Measurements from ENCODE around the gene SHD. TPM values are rescaled to one million over a fixed set of nuclear protein-coding genes. Genes with fewer than 3 reads are reported as not detected.

Gene SHD
- total RNA-seq, 1 experiment from 2014 or later: 4.4 TPM

GRCh38 chr19:4322942-4323665 lies 44.0 kb downstream of the SHD start:
- Histone ChIP-seq H2BK12ac (ENCODE audit: insufficient read length, low read depth, low read length) (no peak overlapping the region), H3K27ac (ENCODE audit: insufficient read length, low read depth, low read length) (no peak overlapping the region), H3K4me1 (ENCODE audit: insufficient read depth, low read length) (peaks cover 2% of the 10 kb centered on the region; the same call in 1 of the 2 replicates), H3K79me2 (ENCODE audit: insufficient read depth, low read length) (no peaks in the 10 kb centered on the region), H4K8ac (replicated peaks; ENCODE audit: insufficient read length, low read depth, low read length) (no peak overlapping the region), H3K27me3 (ENCODE audit: insufficient read depth, low read length) (no peaks in the 10 kb centered on the region), H4K20me1 (ENCODE audit: control insufficient read depth, insufficient read depth, insufficient read length) (no peaks in the 10 kb centered on the region), H3K56ac (ENCODE audit: insufficient read length, low read depth, low read length) (no peak overlapping the region), H3K4ac (ENCODE audit: low read depth, low read length) (no peak overlapping the region), H4K5ac (ENCODE audit: insufficient read length, low read depth, low read length) (no peak overlapping the region), H3K79me1 (ENCODE audit: insufficient read depth, low read depth, low read length, poor library complexity, severe bottlenecking) (no peaks in the 10 kb centered on the region), H3K9ac (ENCODE audit: extremely low read depth, insufficient read length, low read length) (no peak overlapping the region), H2BK15ac (ENCODE audit: low read depth, low read length) (no peak overlapping the region), H3K23ac (ENCODE audit: insufficient read length, low read depth, low read length) (no peak overlapping the region), H2BK5ac (ENCODE audit: insufficient read length, low read length) (no peak overlapping the region), H3K9me3 (ENCODE audit: control insufficient read depth, low read depth, low read length) (no peaks in the 10 kb centered on the region), H2BK20ac (ENCODE audit: low read depth, low read length, poor library complexity, severe bottlenecking) (no peak overlapping the region), H3K23me2 (ENCODE audit: insufficient read length, low read depth, low read length, poor library complexity, severe bottlenecking) (peaks cover 9% of the 10 kb centered on the region), H2AFZ (ENCODE audit: low read length) (no peak overlapping the region), H3K4me2 (ENCODE audit: insufficient read depth, insufficient read length, low read length) (no peak overlapping the region), H2AK5ac (ENCODE audit: insufficient read length, low read length) (no peak overlapping the region), H3K14ac (ENCODE audit: insufficient read depth, low read length) (no peak overlapping the region; the same call in 1 of the 2 replicates), H2BK120ac (ENCODE audit: low read depth, low read length, poor library complexity, severe bottlenecking) (no peak overlapping the region), H3T11ph (ENCODE audit: low read length) (no peak overlapping the region), H3K18ac (ENCODE audit: insufficient read length, low read depth, low read length) (no peak overlapping the region), H4K91ac (ENCODE audit: insufficient read length, low read depth, low read length) (no peak overlapping the region)
- peaks cover 29 to 31% of the 10 kb centered on the region in 2 experiments for H3K9me3 Mint-ChIP-seq
- H3K27ac Mint-ChIP-seq: no peak overlapping the region
- peaks cover 10 to 11% of the 10 kb centered on the region in 2 experiments for H3K4me1 Mint-ChIP-seq
- TF ChIP-seq CTCF (conservative IDR thresholded peaks at IDR 0.05): no peak
- DNase-seq: no peak
- H3K27me3 Mint-ChIP-seq (ENCODE audit: low read depth): peaks cover 2% of the 10 kb centered on the region
- no peak overlapping the region for H3K4me3 Mint-ChIP-seq
- peaks cover 36 to 54% (median 38%) of the 10 kb centered on the region in 3 experiments for H3K36me3 Mint-ChIP-seq (ENCODE audit: insufficient read depth in 1 of 3, low read depth in 3 of 3)
- WGBS (ENCODE audit: extremely low coverage, insufficient read length, low lambda C conversion rate): no CpG with 5 or more reads among the region's 37 CpGs

Data from H9 (cell line).